Activated B cell treated with CpG ODN at 0.5 μM for 24 hours (primary cell): Measurements from ENCODE around the gene WDR31. TPM values are rescaled to one million over a fixed set of nuclear protein-coding genes. Genes with fewer than 3 reads are reported as not detected.
A peak's percentile ranks its signal among the peaks of the same experiment; 100 is the strongest.

Source experiments
- ATAC-seq: fragments of 200-7000 bp; cut with Tn5 transposase; one replicate; pipeline ENCODE4 v1.10.0; 2021; ENCODE audit warnings: low read depth, mild to moderate bottlenecking, moderate library complexity
- CTCF ChIA-PET: fragments of 350-600 bp; sonication (Branson Sonifier 250); formaldehyde crosslinking; loops from one replicate; lab custom pipeline; 2021; ENCODE audit warnings: antibody characterized with exemption; lab: Charles Lee
- POLR2A ChIA-PET: fragments of 350-600 bp; sonication (Branson Sonifier 250); formaldehyde crosslinking; loops from one replicate; lab custom pipeline; 2021; ENCODE audit warnings: antibody characterized with exemption; lab: Charles Lee
- DNase-seq: peaks from one replicate; pipeline ENCODE4 v3.0.0; 2022
- H3K27ac Mint-ChIP-seq: one replicate; pipeline ENCODE4 v1.8.0; 2020; ENCODE audit warnings: mixed read lengths
- H3K27me3 Mint-ChIP-seq: one replicate; pipeline ENCODE4 v1.8.0; 2021; ENCODE audit warnings: mixed read lengths
- H3K36me3 Mint-ChIP-seq: one replicate; pipeline ENCODE4 v1.8.0; 2021; ENCODE audit warnings: low read depth, mixed read lengths
- H3K4me1 Mint-ChIP-seq: one replicate; pipeline ENCODE4 v1.8.0; 2021; ENCODE audit warnings: mixed read lengths
- H3K4me3 Mint-ChIP-seq: one replicate; pipeline ENCODE4 v1.8.0; 2020; ENCODE audit warnings: mild to moderate bottlenecking, mixed read lengths
- H3K9me3 Mint-ChIP-seq: one replicate; pipeline ENCODE4 v1.8.0; 2020; ENCODE audit warnings: mixed read lengths
- CTCF ChIP-seq: fragments of 200-600 bp; IDR thresholded peaks from one replicate; pipeline ENCODE4 v1.8.0; 2022; ENCODE audit warnings: antibody characterized with exemption, mild to moderate bottlenecking
- intact Hi-C: fragments of 100-400 bp; cut with micrococcal nuclease; formaldehyde crosslinking; loops from one replicate; pipeline ENCODE4 v1.15.1; 2024
- total RNA-seq: library from RNA; stranded (reverse); gene quantifications from 2 replicates; pipeline ENCODE4 v1.2.3, GENCODE V29; 2022

Gene WDR31
- total RNA-seq, 1 donor from 2014 or later: 0.73 TPM

GRCh38 chr9:113350107-113350661, 10.1 kb upstream of the WDR31 start:
- no peak for TF ChIP-seq CTCF
- ChIA-PET CTCF (interaction anchor here (1.3 kb wide), 1 partner anchor 10 kb away, joined by 4 read pairs; the partner anchor contains the start of gene WDR31), POLR2A (interaction anchor here (1.1 to 3.8 kb wide), 5 partner anchors 10 to 75 kb away, joined by 3 to 24 read pairs (median 5); partner anchors contain the start of genes C9orf43, CDC26, HDHD3 and POLE3)
- Mint-ChIP-seq H3K4me3 (peak overlapping the region; percentile 77), H3K27me3 (peaks cover 7% of the 10 kb centered on the region), H3K9me3 (no peaks in the 10 kb centered on the region), H3K27ac (peak overlapping the region; percentile 30), H3K4me1 (peaks cover 20% of the 10 kb centered on the region), H3K36me3 (no peaks in the 10 kb centered on the region)
- ATAC-seq (peak; percentile 28), DNase-seq (no peak)
- intact Hi-C loops: loop anchor here (1.0 to 2.0 kb wide), 3 partner anchors 10 to 129 kb away; partner anchors contain the start of genes C9orf43, FKBP15, POLE3 and SLC31A1

- Mint-ChIP-seq H3K9me3 (no peaks in the 10 kb centered on the region), H3K27ac (peak within 1 kb of the TSS; percentile 30), H3K4me3 (peak within 1 kb of the TSS; percentile 82), H3K27me3 (peaks cover 7% of the 10 kb centered on the region), H3K36me3 (no peaks in the 10 kb centered on the region), H3K4me1 (peaks cover 20% of the 10 kb centered on the region)
- ChIA-PET POLR2A (interaction anchor here (1.1 to 3.8 kb wide), 5 partner anchors 10 to 75 kb away, joined by 3 to 24 read pairs (median 5); partner anchors contain the start of genes C9orf43, CDC26, HDHD3 and POLE3), CTCF (interaction anchor here (1.4 kb wide), 1 partner anchor 52 kb away, joined by 5 read pairs; the partner anchor contains the start of gene ALAD)
- intact Hi-C loops: loop anchor here (1.0 to 2.0 kb wide), 3 partner anchors 9 to 129 kb away; partner anchors contain the start of genes C9orf43, FKBP15, POLE3 and SLC31A1
- DNase-seq (peak; percentile 39), ATAC-seq (peak; percentile 59)
- TF ChIP-seq CTCF: no peak
Measured at GRCh38 chr9:113349445-113350094, 9.5 kb upstream of the WDR31 start, which contains the start of gene BSPRY. TSS of gene BSPRY (plus strand) at chr9:113349541. CDS start at chr9:113349580, 39 bp downstream.

GRCh38 chr9:113349066-113349444, 9.0 kb upstream of the WDR31 start:
- POLR2A ChIA-PET: interaction anchor here (1.1 to 3.8 kb wide), 4 partner anchors 9 to 73 kb away, joined by 3 to 24 read pairs (median 10); partner anchors contain the start of genes C9orf43, HDHD3, POLE3 and WDR31
- Mint-ChIP-seq H3K27ac (no peak overlapping the region), H3K27me3 (peaks cover 7% of the 10 kb centered on the region), H3K4me1 (peaks cover 20% of the 10 kb centered on the region), H3K36me3 (no peaks in the 10 kb centered on the region), H3K4me3 (peak overlapping the region; percentile 82), H3K9me3 (no peaks in the 10 kb centered on the region)
- CTCF ChIA-PET: interaction anchor here (1.4 kb wide), 1 partner anchor 52 kb away, joined by 5 read pairs; the partner anchor contains the start of gene ALAD
- intact Hi-C loops: no loop called here
- TF ChIP-seq CTCF: no peak
- DNase-seq (no peak), ATAC-seq (no peak)

DNA sequence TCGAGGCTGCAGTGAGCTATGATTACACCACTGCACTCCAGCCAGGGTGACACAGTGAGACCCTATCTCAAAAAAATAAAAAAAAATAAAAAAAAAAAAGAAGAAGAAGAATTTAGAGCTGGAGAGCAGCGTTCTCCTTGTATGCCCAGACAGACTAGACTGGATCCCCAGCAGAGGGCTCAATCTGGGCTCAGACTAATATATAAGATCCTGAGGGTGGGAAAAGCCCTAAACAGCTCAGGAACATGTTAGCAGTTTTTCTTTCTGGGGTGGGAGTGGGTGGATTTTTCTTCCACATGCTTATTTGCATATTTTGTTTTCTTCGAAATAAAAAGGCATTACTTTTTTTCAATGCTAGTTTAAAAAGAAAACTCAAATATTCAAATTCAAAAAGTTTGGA, 8.4 kb upstream of the WDR31 start:
- no peak for DNase-seq
- Mint-ChIP-seq H3K27me3 (peaks cover 7% of the 10 kb centered on the region), H3K4me3 (peak overlapping the region; percentile 41), H3K9me3 (no peaks in the 10 kb centered on the region), H3K27ac (no peak overlapping the region), H3K36me3 (no peaks in the 10 kb centered on the region), H3K4me1 (peaks cover 20% of the 10 kb centered on the region)
- ChIA-PET CTCF (interaction anchor here (1.2 to 1.4 kb wide), 2 partner anchors 53 to 58 kb away, joined by 3 to 5 read pairs; partner anchors contain the start of gene ALAD), POLR2A (interaction anchor here (3.0 to 3.8 kb wide), 2 partner anchors 8 to 28 kb away, joined by 16 to 24 read pairs; partner anchors contain the start of genes HDHD3 and WDR31)
- no peak for ATAC-seq
- intact Hi-C loops: no loop called here
- TF ChIP-seq CTCF: no peak
